GM19455 (cell line): ENCODE results near the gene ARHGAP15.

Experiments
- ATAC-seq: cut with Tn5 transposase; IDR thresholded peaks from one replicate; pipeline ENCODE4 v1.9.1; 2021; ENCODE audit not compliant: unreplicated experiment

The ARHGAP15 gene

GRCh38 chr2:143740431-143740830 is 611.2 kb downstream of the ARHGAP15 start:
- no peak for ATAC-seq

- no peak for ATAC-seq
These were observed 612.0 kb downstream of the ARHGAP15 start for GRCh38 chr2:143741205-143741604.

GRCh38 chr2:143742581-143742980 is 613.4 kb downstream of the ARHGAP15 start:
- no peak for ATAC-seq

- ATAC-seq, result no peak
These were observed 614.9 kb downstream of the ARHGAP15 start for GRCh38 chr2:143744114-143744513.

- no peak for ATAC-seq
These were observed 615.8 kb downstream of the ARHGAP15 start for GRCh38 chr2:143745060-143745459.

GRCh38 chr2:143754742-143755141 is 625.5 kb downstream of the ARHGAP15 start:
- ATAC-seq, result no peak

- ATAC-seq, result no peak
These were observed 629.6 kb downstream of the ARHGAP15 start for GRCh38 chr2:143758629-143759330.

GRCh38 chr2:143759455-143759854 is 630.2 kb downstream of the ARHGAP15 start:
- no peak for ATAC-seq

GRCh38 chr2:143762176-143762928 is 633.1 kb downstream of the ARHGAP15 start:
- no peak for ATAC-seq

- no peak for ATAC-seq
These were observed 635.0 kb downstream of the ARHGAP15 start for GRCh38 chr2:143764261-143764660.

GRCh38 chr2:143764706-143765105 is 635.5 kb downstream of the ARHGAP15 start:
- ATAC-seq, result no peak

GRCh38 chr2:143768991-143769390 is 639.8 kb downstream of the ARHGAP15 start:
- ATAC-seq, result no peak

- ATAC-seq, result no peak
These were observed 642.7 kb downstream of the ARHGAP15 start for GRCh38 chr2:143771939-143772338.

- ATAC-seq, result no peak
These were observed 647.5 kb downstream of the ARHGAP15 start for GRCh38 chr2:143776526-143777297.

GRCh38 chr2:143779021-143779420 is 649.8 kb downstream of the ARHGAP15 start:
- ATAC-seq, result no peak

GRCh38 chr2:143786026-143786765 is 657.0 kb downstream of the ARHGAP15 start:
- ATAC-seq, result no peak

GRCh38 chr2:143787674-143788073 is 658.5 kb downstream of the ARHGAP15 start:
- ATAC-seq, result no peak

- ATAC-seq, result no peak
These were observed 663.4 kb downstream of the ARHGAP15 start for GRCh38 chr2:143792602-143793001.

- ATAC-seq, result no peak
These were observed 664.2 kb downstream of the ARHGAP15 start for GRCh38 chr2:143793381-143793780.

GRCh38 chr2:143796051-143796450 is 666.8 kb downstream of the ARHGAP15 start:
- ATAC-seq, result no peak

GRCh38 chr2:143801561-143801960 is 672.3 kb downstream of the ARHGAP15 start:
- no peak for ATAC-seq
